Neural cell (in vitro differentiated cells): ENCODE results near the gene AKR1E2.

Experiments
- TAF1 ChIP-seq: IDR thresholded peaks from 2 replicates; pipeline ENCODE4 v1.6.1; 2012; ENCODE audit warnings: low read depth
- TF ChIP-seq, protein P1 (sequence below): fragments of 450-650 bp; IDR thresholded peaks from 2 replicates; pipeline ENCODE4 v1.5.1; 2014; ENCODE audit warnings: antibody characterized with exemption, mild to moderate bottlenecking, moderate library complexity; ENCODE audit not compliant: poor library complexity, severe bottlenecking

DNA sequence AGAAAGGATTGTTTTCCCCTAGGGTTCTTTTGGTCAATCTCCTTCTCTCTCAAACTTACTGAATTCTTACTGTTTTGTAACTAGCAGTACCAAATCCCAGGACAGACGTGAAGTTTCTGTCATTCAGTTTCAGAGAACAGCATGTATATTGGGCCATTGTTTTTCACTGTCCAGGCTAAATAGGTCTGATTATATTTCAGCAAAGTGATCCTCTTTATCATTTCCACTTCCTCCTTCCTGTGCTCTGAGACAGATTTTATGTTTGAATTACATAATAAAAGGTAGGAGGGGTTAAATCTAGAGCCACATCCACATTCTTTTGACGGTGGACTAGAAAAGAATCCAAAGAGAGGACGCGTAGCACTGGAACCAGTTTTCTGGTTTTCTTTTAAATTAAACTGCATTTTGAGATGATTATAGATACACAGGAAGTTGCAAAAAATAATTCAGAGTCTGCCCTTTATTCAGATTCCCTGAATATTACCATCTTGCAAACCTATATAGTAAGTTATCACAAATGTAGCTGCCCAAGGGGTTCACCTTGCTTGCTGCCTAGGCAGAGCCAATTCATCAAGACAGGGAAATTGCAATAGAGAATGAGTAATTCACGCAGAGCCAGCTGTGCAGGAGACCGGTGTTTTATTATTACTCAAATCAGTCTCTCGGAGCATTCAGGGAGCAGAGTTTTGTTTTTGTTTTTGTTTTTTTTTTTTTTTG, 40.1 kb downstream of the AKR1E2 start:
- TF ChIP-seq, protein P1, sequence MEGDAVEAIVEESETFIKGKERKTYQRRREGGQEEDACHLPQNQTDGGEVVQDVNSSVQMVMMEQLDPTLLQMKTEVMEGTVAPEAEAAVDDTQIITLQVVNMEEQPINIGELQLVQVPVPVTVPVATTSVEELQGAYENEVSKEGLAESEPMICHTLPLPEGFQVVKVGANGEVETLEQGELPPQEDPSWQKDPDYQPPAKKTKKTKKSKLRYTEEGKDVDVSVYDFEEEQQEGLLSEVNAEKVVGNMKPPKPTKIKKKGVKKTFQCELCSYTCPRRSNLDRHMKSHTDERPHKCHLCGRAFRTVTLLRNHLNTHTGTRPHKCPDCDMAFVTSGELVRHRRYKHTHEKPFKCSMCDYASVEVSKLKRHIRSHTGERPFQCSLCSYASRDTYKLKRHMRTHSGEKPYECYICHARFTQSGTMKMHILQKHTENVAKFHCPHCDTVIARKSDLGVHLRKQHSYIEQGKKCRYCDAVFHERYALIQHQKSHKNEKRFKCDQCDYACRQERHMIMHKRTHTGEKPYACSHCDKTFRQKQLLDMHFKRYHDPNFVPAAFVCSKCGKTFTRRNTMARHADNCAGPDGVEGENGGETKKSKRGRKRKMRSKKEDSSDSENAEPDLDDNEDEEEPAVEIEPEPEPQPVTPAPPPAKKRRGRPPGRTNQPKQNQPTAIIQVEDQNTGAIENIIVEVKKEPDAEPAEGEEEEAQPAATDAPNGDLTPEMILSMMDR, result no peak
- TF ChIP-seq TAF1, result no peak
